Activated B cell treated with CpG ODN at 0.5 μM for 24 hours (primary cell): ENCODE results near the gene CNOT10. TPM values are rescaled to one million over a fixed set of nuclear protein-coding genes. Genes with fewer than 3 reads are reported as not detected.

Source experiments
- ATAC-seq: fragments of 200-7000 bp; cut with Tn5 transposase; one replicate; pipeline ENCODE4 v1.10.0; 2021; ENCODE audit warnings: low read depth, mild to moderate bottlenecking, moderate library complexity
- CTCF ChIA-PET: fragments of 350-600 bp; sonication (Branson Sonifier 250); formaldehyde crosslinking; loops from one replicate; lab custom pipeline; 2021; ENCODE audit warnings: antibody characterized with exemption; lab: Charles Lee
- POLR2A ChIA-PET: fragments of 350-600 bp; sonication (Branson Sonifier 250); formaldehyde crosslinking; loops from one replicate; lab custom pipeline; 2021; ENCODE audit warnings: antibody characterized with exemption; lab: Charles Lee
- DNase-seq: peaks from one replicate; pipeline ENCODE4 v3.0.0; 2022
- H3K27ac Mint-ChIP-seq: one replicate; pipeline ENCODE4 v1.8.0; 2020; ENCODE audit warnings: mixed read lengths
- H3K27me3 Mint-ChIP-seq: one replicate; pipeline ENCODE4 v1.8.0; 2021; ENCODE audit warnings: mixed read lengths
- H3K36me3 Mint-ChIP-seq: one replicate; pipeline ENCODE4 v1.8.0; 2021; ENCODE audit warnings: low read depth, mixed read lengths
- H3K4me1 Mint-ChIP-seq: one replicate; pipeline ENCODE4 v1.8.0; 2021; ENCODE audit warnings: mixed read lengths
- H3K4me3 Mint-ChIP-seq: one replicate; pipeline ENCODE4 v1.8.0; 2020; ENCODE audit warnings: mild to moderate bottlenecking, mixed read lengths
- H3K9me3 Mint-ChIP-seq: one replicate; pipeline ENCODE4 v1.8.0; 2020; ENCODE audit warnings: mixed read lengths
- intact Hi-C: fragments of 100-400 bp; cut with micrococcal nuclease; formaldehyde crosslinking; loops from one replicate; pipeline ENCODE4 v1.15.1; 2024
- total RNA-seq: library from RNA; stranded (reverse); gene quantifications from 2 replicates; pipeline ENCODE4 v1.2.3, GENCODE V29; 2022
- TF ChIP-seq, protein P1 (sequence below): fragments of 200-600 bp; IDR thresholded peaks from one replicate; pipeline ENCODE4 v1.8.0; 2022; ENCODE audit warnings: antibody characterized with exemption, mild to moderate bottlenecking

The CNOT10 gene
- total RNA-seq, 1 donor from 2014 or later: 48.0 TPM

- no peak for ATAC-seq
- CTCF ChIA-PET: no interaction called here
- H3K4me3 Mint-ChIP-seq: no peak overlapping the region
These were observed 74.4 kb downstream of the CNOT10 start for GRCh38 chr3:32759342-32759741.

DNA sequence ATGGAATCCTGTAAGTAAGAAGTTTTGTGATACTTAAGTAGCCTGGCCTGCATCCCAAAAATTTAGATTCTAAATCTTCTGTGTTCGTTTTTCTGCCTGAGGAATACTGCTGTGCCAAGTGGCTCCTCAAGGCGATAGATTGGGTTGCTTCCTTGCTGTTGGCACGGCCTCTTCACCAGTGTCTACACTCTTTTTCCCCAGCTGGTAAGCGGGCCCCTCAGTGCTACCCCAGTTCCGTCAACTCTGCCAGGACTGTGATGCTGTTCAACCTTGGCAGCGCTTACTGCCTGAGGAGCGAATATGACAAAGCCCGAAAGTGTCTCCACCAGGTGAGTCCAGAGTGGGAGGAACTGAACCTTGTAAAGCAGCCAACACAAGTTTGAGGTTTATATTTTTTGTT, 79.5 kb downstream of the CNOT10 start:
- Mint-ChIP-seq H3K36me3 (peaks cover 64% of the 10 kb centered on the region), H3K4me1 (peaks cover 5% of the 10 kb centered on the region), H3K9me3 (no peaks in the 10 kb centered on the region), H3K27me3 (no peaks in the 10 kb centered on the region), H3K4me3 (no peak overlapping the region), H3K27ac (no peak overlapping the region)
- ATAC-seq (no peak), DNase-seq (no peak)
- intact Hi-C loops: no loop called here
- ChIA-PET POLR2A (no interaction called here), CTCF (interaction anchor here (0.6 kb wide), 1 partner anchor 255 kb away, joined by 3 read pairs; no protein-coding TSS in a partner anchor)
- TF ChIP-seq, protein P1, sequence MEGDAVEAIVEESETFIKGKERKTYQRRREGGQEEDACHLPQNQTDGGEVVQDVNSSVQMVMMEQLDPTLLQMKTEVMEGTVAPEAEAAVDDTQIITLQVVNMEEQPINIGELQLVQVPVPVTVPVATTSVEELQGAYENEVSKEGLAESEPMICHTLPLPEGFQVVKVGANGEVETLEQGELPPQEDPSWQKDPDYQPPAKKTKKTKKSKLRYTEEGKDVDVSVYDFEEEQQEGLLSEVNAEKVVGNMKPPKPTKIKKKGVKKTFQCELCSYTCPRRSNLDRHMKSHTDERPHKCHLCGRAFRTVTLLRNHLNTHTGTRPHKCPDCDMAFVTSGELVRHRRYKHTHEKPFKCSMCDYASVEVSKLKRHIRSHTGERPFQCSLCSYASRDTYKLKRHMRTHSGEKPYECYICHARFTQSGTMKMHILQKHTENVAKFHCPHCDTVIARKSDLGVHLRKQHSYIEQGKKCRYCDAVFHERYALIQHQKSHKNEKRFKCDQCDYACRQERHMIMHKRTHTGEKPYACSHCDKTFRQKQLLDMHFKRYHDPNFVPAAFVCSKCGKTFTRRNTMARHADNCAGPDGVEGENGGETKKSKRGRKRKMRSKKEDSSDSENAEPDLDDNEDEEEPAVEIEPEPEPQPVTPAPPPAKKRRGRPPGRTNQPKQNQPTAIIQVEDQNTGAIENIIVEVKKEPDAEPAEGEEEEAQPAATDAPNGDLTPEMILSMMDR: no peak

More at GRCh38 chr3:32759342-32759741, 74.4 kb downstream of the CNOT10 start:
- Mint-ChIP-seq H3K27ac (no peak overlapping the region), H3K36me3 (peaks cover 39% of the 10 kb centered on the region), H3K4me1 (no peaks in the 10 kb centered on the region), H3K27me3 (no peaks in the 10 kb centered on the region), H3K9me3 (no peaks in the 10 kb centered on the region)
- no peak for DNase-seq
- POLR2A ChIA-PET: no interaction called here
- TF ChIP-seq, protein P1: no peak
- intact Hi-C loops: no loop called here

DNA sequence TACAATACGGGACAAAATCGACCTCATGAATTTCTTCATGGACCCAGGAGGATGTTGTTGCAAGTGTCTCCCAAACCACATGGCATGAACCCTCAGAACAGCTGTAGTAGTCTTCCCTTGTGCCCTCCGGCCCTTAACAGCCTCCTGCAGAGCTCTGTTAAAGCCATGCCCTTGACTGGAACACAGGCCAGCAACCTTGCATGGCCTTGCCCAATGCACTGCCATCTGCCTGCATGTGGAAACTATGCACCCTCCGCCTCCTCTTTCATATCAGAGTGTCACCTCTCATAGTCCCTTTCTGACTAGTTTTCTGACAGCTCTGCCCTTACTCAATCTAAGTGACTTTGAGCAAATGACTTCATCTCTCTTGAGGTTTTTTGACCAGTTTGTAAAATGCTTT, 93.4 kb downstream of the CNOT10 start:
- CTCF ChIA-PET: no interaction called here
- no peak for DNase-seq
- Mint-ChIP-seq H3K27me3 (no peaks in the 10 kb centered on the region), H3K27ac (no peak overlapping the region), H3K4me1 (peaks cover 5% of the 10 kb centered on the region), H3K9me3 (no peaks in the 10 kb centered on the region), H3K36me3 (peaks cover 22% of the 10 kb centered on the region), H3K4me3 (no peak overlapping the region)
- POLR2A ChIA-PET: no interaction called here
- intact Hi-C loops: no loop called here
- TF ChIP-seq, protein P1: no peak
- ATAC-seq: no peak

GRCh38 chr3:32780071-32780734, 95.2 kb downstream of the CNOT10 start:
- Mint-ChIP-seq H3K27ac (no peak overlapping the region), H3K36me3 (peaks cover 10% of the 10 kb centered on the region), H3K4me3 (peak overlapping the region; percentile 90), H3K9me3 (no peaks in the 10 kb centered on the region), H3K4me1 (peaks cover 5% of the 10 kb centered on the region), H3K27me3 (no peaks in the 10 kb centered on the region)
- DNase-seq (no peak), ATAC-seq (no peak)
- ChIA-PET CTCF (interaction anchor here (0.7 to 1.0 kb wide), 2 partner anchors 46 to 268 kb away, joined by 3 read pairs; no protein-coding TSS in a partner anchor), POLR2A (no interaction called here)
- TF ChIP-seq, protein P1: no peak
- intact Hi-C loops: loop anchor here (2.0 to 10.0 kb wide), 3 partner anchors 47 to 603 kb away; partner anchors contain the start of gene CRTAP

DNA sequence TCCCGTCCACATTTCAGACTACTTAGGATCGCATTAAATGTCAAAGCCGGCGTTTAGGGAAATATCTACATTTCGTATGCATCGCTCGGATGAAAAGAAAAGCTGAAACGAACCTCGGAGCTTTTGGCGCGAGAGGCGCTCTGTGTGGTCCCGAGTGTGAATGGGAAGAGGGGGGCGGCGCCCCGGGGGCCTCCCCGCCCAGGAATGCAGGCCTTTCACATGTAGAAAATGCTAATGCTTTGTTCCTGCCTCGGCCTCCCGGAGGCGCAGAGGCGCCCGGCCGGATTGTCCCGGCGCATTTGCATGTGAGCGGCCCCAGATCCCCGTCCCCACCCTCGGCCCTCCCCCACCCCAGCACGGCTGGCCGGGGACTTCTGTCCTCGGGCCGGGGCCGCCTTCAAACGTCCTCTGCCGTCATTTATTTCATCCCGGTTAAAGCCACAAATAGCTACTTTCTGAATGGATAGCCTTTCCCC, 95.8 kb downstream of the CNOT10 start:
- DNase-seq (no peak), ATAC-seq (peak; percentile 11)
- Mint-ChIP-seq H3K36me3 (peaks cover 6% of the 10 kb centered on the region), H3K4me3 (peak overlapping the region; percentile 90), H3K27me3 (no peaks in the 10 kb centered on the region), H3K27ac (no peak overlapping the region), H3K4me1 (peaks cover 5% of the 10 kb centered on the region), H3K9me3 (no peaks in the 10 kb centered on the region)
- intact Hi-C loops: loop anchor here (1.0 to 10.0 kb wide), 4 partner anchors 48 to 603 kb away; partner anchors contain the start of gene CRTAP
- TF ChIP-seq, protein P1: no peak
- CTCF ChIA-PET: interaction anchor here (0.7 to 1.0 kb wide), 2 partner anchors 46 to 268 kb away, joined by 3 read pairs; no protein-coding TSS in a partner anchor
- POLR2A ChIA-PET: no interaction called here
